KMS-11 (cell line): ENCODE measurements around the gene POMC.
"Not testable (repeated sequence)": the region's sequence is repeated elsewhere in the genome, so short reads cannot be mapped to it uniquely, and the experiment has no call there.

Source experiments
- H2AFZ ChIP-seq: fragments of 200-600 bp; sonication (generic); 2 replicates; pipeline ENCODE4 v1.6.1; 2016; ENCODE audit warnings: antibody characterized with exemption, mixed run types, low read depth
- H3K27ac ChIP-seq: fragments of 200-600 bp; sonication (generic); 2 replicates; pipeline ENCODE4 v1.6.1; 2016; ENCODE audit warnings: mild to moderate bottlenecking, mixed run types
- H3K27me3 ChIP-seq: fragments of 200-600 bp; sonication (generic); 2 replicates; pipeline ENCODE4 v1.6.1; 2017; ENCODE audit warnings: mild to moderate bottlenecking, low read depth, mixed run types, moderate library complexity; ENCODE audit not compliant: insufficient read depth
- H3K36me3 ChIP-seq: fragments of 200-600 bp; sonication (generic); 2 replicates; pipeline ENCODE4 v1.6.1; 2017; ENCODE audit warnings: mild to moderate bottlenecking, mixed run types; ENCODE audit not compliant: insufficient read depth
- H3K4me1 ChIP-seq: fragments of 200-600 bp; sonication (generic); 2 replicates; pipeline ENCODE4 v1.6.1; 2016; ENCODE audit warnings: mild to moderate bottlenecking, low read depth, mixed run types; ENCODE audit not compliant: poor library complexity, severe bottlenecking
- H3K4me2 ChIP-seq: fragments of 200-600 bp; sonication (generic); 2 replicates; pipeline ENCODE4 v1.7.0; 2016; ENCODE audit warnings: mild to moderate bottlenecking, mixed run types
- H3K4me3 ChIP-seq: fragments of 200-600 bp; sonication (generic); IDR thresholded peaks from 2 replicates; pipeline ENCODE4 v1.6.1; 2017; ENCODE audit warnings: low read depth, low read length, mixed read lengths; ENCODE audit not compliant: insufficient read depth
- H3K79me2 ChIP-seq: fragments of 200-600 bp; sonication (generic); 2 replicates; pipeline ENCODE4 v1.6.1; 2016; ENCODE audit warnings: low read depth, mixed run types; ENCODE audit not compliant: insufficient read depth
- H3K9ac ChIP-seq: fragments of 200-600 bp; sonication (generic); 2 replicates; pipeline ENCODE4 v1.6.1; 2016; ENCODE audit warnings: mild to moderate bottlenecking, mixed run types
- H4K20me1 ChIP-seq: fragments of 200-600 bp; sonication (generic); 2 replicates; pipeline ENCODE4 v1.6.1; 2016; ENCODE audit warnings: mild to moderate bottlenecking, mixed run types; ENCODE audit not compliant: insufficient read depth
- CTCF ChIP-seq: fragments of 200-600 bp; sonication (generic); conservative IDR thresholded peaks from 2 replicates; pipeline ENCODE4 v1.6.1; 2017; ENCODE audit warnings: low read depth, mild to moderate bottlenecking, antibody characterized with exemption, low read length, moderate library complexity, mixed read lengths

Gene POMC

GRCh38 chr2:25213229-25213628, 44.8 kb upstream of the POMC start:
- Histone ChIP-seq H2AFZ (no peak overlapping the region), H3K4me3 (no peak overlapping the region), H3K36me3 (no peaks in the 10 kb centered on the region), H3K79me2 (no peaks in the 10 kb centered on the region), H3K27me3 (peaks cover 33% of the 10 kb centered on the region), H3K27ac (no peak overlapping the region), H3K4me1 (peaks cover 20% of the 10 kb centered on the region), H3K4me2 (no peak overlapping the region), H3K9ac (no peak overlapping the region), H4K20me1 (no peaks in the 10 kb centered on the region)
- TF ChIP-seq CTCF = no peak

GRCh38 chr2:25210923-25211322, 42.5 kb upstream of the POMC start:
- Histone ChIP-seq H3K4me2 (0 out of 2 replicates have a peak overlapping the region, but pooled peaks have one; percentile 46), H3K4me1 (peaks cover 20% of the 10 kb centered on the region), H3K27me3 (peaks cover 42% of the 10 kb centered on the region)
- H3K79me2 ChIP-seq, H3K27ac ChIP-seq, H4K20me1 ChIP-seq, H3K9ac ChIP-seq, H2AFZ ChIP-seq, H3K36me3 ChIP-seq, H3K4me3 ChIP-seq: not testable (repeated sequence)

GRCh38 chr2:25207078-25207545, 38.7 kb upstream of the POMC start:
- Histone ChIP-seq H3K4me2 (no peak overlapping the region), H3K4me1 (peaks cover 20% of the 10 kb centered on the region), H3K4me3 (no peak overlapping the region), H3K9ac (no peak overlapping the region), H4K20me1 (no peaks in the 10 kb centered on the region), H3K79me2 (no peaks in the 10 kb centered on the region), H3K27me3 (peaks cover 34% of the 10 kb centered on the region), H3K36me3 (no peaks in the 10 kb centered on the region), H3K27ac (no peak overlapping the region), H2AFZ (no peak overlapping the region)
- no peak for TF ChIP-seq CTCF

GRCh38 chr2:25204190-25204838, 35.9 kb upstream of the POMC start:
- Histone ChIP-seq H3K4me1 (peaks cover 3% of the 10 kb centered on the region), H3K9ac (no peak overlapping the region)

More at GRCh38 chr2:25204190-25204838, 35.9 kb upstream of the POMC start:
- peaks cover 16% of the 10 kb centered on the region; the same call in 1 of the 2 replicates for H3K27me3 ChIP-seq
- H3K79me2 ChIP-seq = no peaks in the 10 kb centered on the region
- H3K36me3 ChIP-seq = no peaks in the 10 kb centered on the region
- H3K4me2 ChIP-seq = no peak overlapping the region
- no peaks in the 10 kb centered on the region for H4K20me1 ChIP-seq
- H3K27ac ChIP-seq = no peak overlapping the region
- no peak overlapping the region for H2AFZ ChIP-seq
- no peak overlapping the region for H3K4me3 ChIP-seq
- no peak for TF ChIP-seq CTCF
